ENCODE data around the gene VGLL4. TPM values are rescaled to one million over a fixed set of nuclear protein-coding genes. Genes with fewer than 3 reads are reported as not detected.
A peak's percentile ranks its signal among the peaks of the same experiment; 100 is the strongest.

The VGLL4 gene
- total RNA-seq, 1 experiment from 2014 or later = 42.1 TPM

- Histone ChIP-seq H3K4me2 (ENCODE audit: insufficient read depth, insufficient read length, low read length) (peak overlapping the region; percentile 89), H4K8ac (replicated peaks; ENCODE audit: insufficient read length, low read depth, low read length) (no peak overlapping the region), H2BK20ac (ENCODE audit: low read depth, low read length, poor library complexity, severe bottlenecking) (no peak overlapping the region), H2BK12ac (ENCODE audit: insufficient read length, low read depth, low read length) (no peak overlapping the region), H4K5ac (ENCODE audit: insufficient read length, low read depth, low read length) (no peak overlapping the region), H3K79me2 (ENCODE audit: insufficient read depth, low read length) (peaks cover 26% of the 10 kb centered on the region; the same call in 1 of the 2 replicates), H3K27ac (ENCODE audit: insufficient read length, low read depth, low read length) (no peak overlapping the region), H2BK120ac (ENCODE audit: low read depth, low read length, poor library complexity, severe bottlenecking) (peak overlapping the region; percentile 73), H3K79me1 (ENCODE audit: insufficient read depth, low read depth, low read length, poor library complexity, severe bottlenecking) (peaks cover 4% of the 10 kb centered on the region), H3K9ac (ENCODE audit: extremely low read depth, insufficient read length, low read length) (peak overlapping the region; percentile 66), H3K4me1 (ENCODE audit: insufficient read depth, low read length) (peaks cover 15% of the 10 kb centered on the region; the same call in 1 of the 2 replicates), H3K14ac (ENCODE audit: insufficient read depth, low read length) (no peak overlapping the region), H3K4ac (ENCODE audit: low read depth, low read length) (no peak overlapping the region), H2BK15ac (ENCODE audit: low read depth, low read length) (no peak overlapping the region), H3K27me3 (ENCODE audit: insufficient read depth, low read length) (no peaks in the 10 kb centered on the region), H3K23me2 (ENCODE audit: insufficient read length, low read depth, low read length, poor library complexity, severe bottlenecking) (peaks cover 16% of the 10 kb centered on the region), H4K20me1 (ENCODE audit: control insufficient read depth, insufficient read depth, insufficient read length) (no peaks in the 10 kb centered on the region), H3K56ac (ENCODE audit: insufficient read length, low read depth, low read length) (no peak overlapping the region), H3K18ac (ENCODE audit: insufficient read length, low read depth, low read length) (no peak overlapping the region), H4K91ac (ENCODE audit: insufficient read length, low read depth, low read length) (no peak overlapping the region), H2AFZ (ENCODE audit: low read length) (no peak overlapping the region), H3T11ph (ENCODE audit: low read length) (no peak overlapping the region), H2BK5ac (ENCODE audit: insufficient read length, low read length) (no peak overlapping the region), H3K9me3 (ENCODE audit: control insufficient read depth, low read depth, low read length) (no peaks in the 10 kb centered on the region), H2AK5ac (ENCODE audit: insufficient read length, low read length) (no peak overlapping the region), H3K23ac (ENCODE audit: insufficient read length, low read depth, low read length) (no peak overlapping the region)
- TF ChIP-seq, protein P1, sequence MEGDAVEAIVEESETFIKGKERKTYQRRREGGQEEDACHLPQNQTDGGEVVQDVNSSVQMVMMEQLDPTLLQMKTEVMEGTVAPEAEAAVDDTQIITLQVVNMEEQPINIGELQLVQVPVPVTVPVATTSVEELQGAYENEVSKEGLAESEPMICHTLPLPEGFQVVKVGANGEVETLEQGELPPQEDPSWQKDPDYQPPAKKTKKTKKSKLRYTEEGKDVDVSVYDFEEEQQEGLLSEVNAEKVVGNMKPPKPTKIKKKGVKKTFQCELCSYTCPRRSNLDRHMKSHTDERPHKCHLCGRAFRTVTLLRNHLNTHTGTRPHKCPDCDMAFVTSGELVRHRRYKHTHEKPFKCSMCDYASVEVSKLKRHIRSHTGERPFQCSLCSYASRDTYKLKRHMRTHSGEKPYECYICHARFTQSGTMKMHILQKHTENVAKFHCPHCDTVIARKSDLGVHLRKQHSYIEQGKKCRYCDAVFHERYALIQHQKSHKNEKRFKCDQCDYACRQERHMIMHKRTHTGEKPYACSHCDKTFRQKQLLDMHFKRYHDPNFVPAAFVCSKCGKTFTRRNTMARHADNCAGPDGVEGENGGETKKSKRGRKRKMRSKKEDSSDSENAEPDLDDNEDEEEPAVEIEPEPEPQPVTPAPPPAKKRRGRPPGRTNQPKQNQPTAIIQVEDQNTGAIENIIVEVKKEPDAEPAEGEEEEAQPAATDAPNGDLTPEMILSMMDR (conservative IDR thresholded peaks at IDR 0.05) = no peak
- WGBS (ENCODE audit: extremely low coverage, insufficient read length, low lambda C conversion rate) = no CpG with 5 or more reads among the region's 2 CpGs
- H3K4me1 Mint-ChIP-seq = peaks cover 48 to 59% of the 10 kb centered on the region in 2 experiments
- peak overlapping the region; percentile 11 to 99 (median 95); a peak in 6 of 7 replicates for H3K27ac Mint-ChIP-seq
- DNase-seq = no peak
- peak overlapping the region; percentile 88 to 96 for H3K4me3 Mint-ChIP-seq
- H3K27me3 Mint-ChIP-seq (ENCODE audit: low read depth) = no peaks in the 10 kb centered on the region
- no peaks in the 10 kb centered on the region; a peak in 2 of 7 replicates for H3K36me3 Mint-ChIP-seq (ENCODE audit: insufficient read depth in 1 of 3, low read depth in 3 of 3)
- H3K9me3 Mint-ChIP-seq = no peaks in the 10 kb centered on the region
These were observed 2.4 kb downstream of the VGLL4 start for GRCh38 chr3:11641316-11641682.

All from H9 (cell line).